ENCODE data around the gene CBFB.

CBFB gene

GRCh38 chr16:67128887-67129286 is 99.9 kb downstream of the CBFB start:
- no peak for DNase-seq (ENCODE audit: low read depth, low spot score)

GRCh38 chr16:67129422-67129821 is 100.5 kb downstream of the CBFB start:
- DNase-seq (ENCODE audit: low read depth, low spot score) = no peak

GRCh38 chr16:67137605-67138004 is 108.7 kb downstream of the CBFB start:
- no peak for DNase-seq (ENCODE audit: low read depth, low spot score)

- DNase-seq (ENCODE audit: low read depth, low spot score) = no peak
These were observed 112.4 kb downstream of the CBFB start for GRCh38 chr16:67141391-67141790.

GRCh38 chr16:67142342-67142741 is 113.4 kb downstream of the CBFB start:
- DNase-seq (ENCODE audit: low read depth, low spot score) = no peak

- DNase-seq (ENCODE audit: low read depth, low spot score) = no peak
These were observed 116.0 kb downstream of the CBFB start for GRCh38 chr16:67144943-67145342.

GRCh38 chr16:67145746-67146145 is 116.8 kb downstream of the CBFB start:
- DNase-seq (ENCODE audit: low read depth, low spot score) = no peak

- DNase-seq (ENCODE audit: low read depth, low spot score) = no peak
These were observed 117.8 kb downstream of the CBFB start for GRCh38 chr16:67146523-67147357.

GRCh38 chr16:67147437-67148140 is 118.6 kb downstream of the CBFB start:
- DNase-seq (ENCODE audit: low read depth, low spot score) = no peak

GRCh38 chr16:67148221-67148620 is 119.3 kb downstream of the CBFB start:
- DNase-seq (ENCODE audit: low read depth, low spot score) = no peak

- DNase-seq (ENCODE audit: low read depth, low spot score) = no peak
These were observed 119.8 kb downstream of the CBFB start for GRCh38 chr16:67148656-67149275.

- no peak for DNase-seq (ENCODE audit: low read depth, low spot score)
These were observed 120.5 kb downstream of the CBFB start for GRCh38 chr16:67149276-67150046.

GRCh38 chr16:67150047-67150832 is 121.3 kb downstream of the CBFB start:
- peak; percentile 83 for DNase-seq (ENCODE audit: low read depth, low spot score)
